Naive B cell (primary cell): ENCODE results near the gene WDR27. TPM values are rescaled to one million over a fixed set of nuclear protein-coding genes. Genes with fewer than 3 reads are reported as not detected.

Source experiments
- ATAC-seq, 2 donors: fragments of 150-1000 bp; cut with Tn5 transposase; 2 replicates each; pipeline ENCODE4 v1.10.0; 2021; ENCODE audit warnings: low read depth in 2 of 2, mild to moderate bottlenecking in 2 of 2, moderate library complexity in 2 of 2
- DNase-seq: peaks from one replicate; pipeline ENCODE4 v3.0.0; 2022
- H3K27ac Mint-ChIP-seq, 6 donors: one replicate each; pipeline ENCODE4 v1.8.0; 2020 to 2022; ENCODE audit warnings: mild to moderate bottlenecking in 6 of 6, mixed read lengths in 6 of 6, moderate library complexity in 5 of 6, inconsistent platforms in 2 of 6
- H3K27me3 Mint-ChIP-seq, 3 donors: one replicate each; pipeline ENCODE4 v1.8.0; 2021 to 2022; ENCODE audit warnings: mixed read lengths in 3 of 3, mild to moderate bottlenecking in 1 of 3
- H3K36me3 Mint-ChIP-seq, 2 donors: one replicate each; pipeline ENCODE4 v1.8.0; 2020 to 2022; ENCODE audit warnings: mixed read lengths in 2 of 2, inconsistent platforms in 1 of 2, mild to moderate bottlenecking in 1 of 2
- H3K4me1 Mint-ChIP-seq, 3 donors: one replicate each; pipeline ENCODE4 v1.8.0; 2020 to 2022; ENCODE audit warnings: mixed read lengths in 3 of 3, inconsistent platforms in 1 of 3, mild to moderate bottlenecking in 1 of 3, moderate library complexity in 1 of 3
- H3K4me3 Mint-ChIP-seq, 8 donors: one replicate each; pipeline ENCODE4 v1.8.0; 2020 to 2022; ENCODE audit warnings: mild to moderate bottlenecking in 8 of 8, mixed read lengths in 8 of 8, moderate library complexity in 8 of 8, inconsistent platforms in 2 of 8
- H3K9me3 Mint-ChIP-seq, 7 donors: one replicate each; pipeline ENCODE4 v1.8.0; 2020 to 2022; ENCODE audit warnings: mixed read lengths in 7 of 7, mild to moderate bottlenecking in 5 of 7, inconsistent platforms in 2 of 7, moderate library complexity in 1 of 7
- polyA plus RNA-seq, 6 donors: library from polyadenylated mRNA; unstranded; fragments of 300-500 nt; fragmentation: Illumina TruSeq; gene quantifications; one replicate each; pipeline ENCODE4 v1.2.3, GENCODE V29; 2021; ENCODE audit warnings: low read depth in 6 of 6

The WDR27 gene
- polyA plus RNA-seq, 6 donors from 2014 or later: 9.9 to 17.8 (median 15.2) TPM

DNA sequence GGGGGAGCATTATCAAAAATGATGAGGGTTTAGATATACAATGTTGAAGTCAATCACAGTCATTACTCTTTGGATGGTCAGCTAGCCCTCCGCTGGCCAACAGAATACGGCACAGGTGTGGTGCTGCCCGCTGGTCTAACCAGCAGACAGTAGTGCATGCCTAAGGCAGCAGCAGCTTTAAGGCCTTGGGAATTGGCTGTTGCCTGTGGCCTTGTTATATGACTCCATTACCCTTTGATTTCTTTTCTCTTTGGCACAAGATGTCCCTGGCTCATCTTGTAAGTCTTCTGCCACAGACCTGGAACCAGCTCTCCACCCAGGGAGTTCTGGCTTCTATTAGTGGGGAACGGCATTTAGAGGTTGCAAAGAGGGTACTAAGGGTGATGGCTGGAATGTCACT is 110.2 kb downstream of the WDR27 start:
- H3K27ac Mint-ChIP-seq: peak overlapping the region; percentile 76 to 97 (median 88)
- peak overlapping the region in 2 of 8 donors; percentile 29 to 71 for H3K4me3 Mint-ChIP-seq
- no peaks in the 10 kb centered on the region for H3K27me3 Mint-ChIP-seq
- no peaks in the 10 kb centered on the region for H3K9me3 Mint-ChIP-seq
- ATAC-seq (no peak), DNase-seq (no peak)
- H3K4me1 Mint-ChIP-seq: peaks cover 31 to 49% (median 43%) of the 10 kb centered on the region in 3 donors
- H3K36me3 Mint-ChIP-seq: peaks cover 0 to 4% of the 10 kb centered on the region in 2 donors

- peaks cover 39 to 57% (median 52%) of the 10 kb centered on the region in 3 donors for H3K4me1 Mint-ChIP-seq
- H3K27me3 Mint-ChIP-seq: no peaks in the 10 kb centered on the region
- H3K9me3 Mint-ChIP-seq: peaks cover 0 to 1% (median 0%) of the 10 kb centered on the region in 7 donors
- H3K27ac Mint-ChIP-seq: peak overlapping the region; percentile 94 to 97 (median 96)
- DNase-seq (no peak), ATAC-seq (no peak)
- H3K36me3 Mint-ChIP-seq: peaks cover 0 to 4% of the 10 kb centered on the region in 2 donors
- peak overlapping the region; percentile 42 to 81 (median 66) for H3K4me3 Mint-ChIP-seq
Measured at GRCh38 chr6:169590376-169590939, 111.4 kb downstream of the WDR27 start.

GRCh38 chr6:169589699-169590257 is 112.1 kb downstream of the WDR27 start:
- Mint-ChIP-seq H3K36me3 (peaks cover 0 to 4% of the 10 kb centered on the region in 2 donors), H3K9me3 (peaks cover 0 to 2% (median 0%) of the 10 kb centered on the region in 7 donors), H3K27ac (peak overlapping the region; percentile 94 to 97 (median 96)), H3K27me3 (no peaks in the 10 kb centered on the region), H3K4me3 (peak overlapping the region; percentile 35 to 81 (median 60)), H3K4me1 (peaks cover 40 to 62% (median 55%) of the 10 kb centered on the region in 3 donors)
- peak; percentile 70 to 75 for ATAC-seq
- peak; percentile 78 for DNase-seq

DNA sequence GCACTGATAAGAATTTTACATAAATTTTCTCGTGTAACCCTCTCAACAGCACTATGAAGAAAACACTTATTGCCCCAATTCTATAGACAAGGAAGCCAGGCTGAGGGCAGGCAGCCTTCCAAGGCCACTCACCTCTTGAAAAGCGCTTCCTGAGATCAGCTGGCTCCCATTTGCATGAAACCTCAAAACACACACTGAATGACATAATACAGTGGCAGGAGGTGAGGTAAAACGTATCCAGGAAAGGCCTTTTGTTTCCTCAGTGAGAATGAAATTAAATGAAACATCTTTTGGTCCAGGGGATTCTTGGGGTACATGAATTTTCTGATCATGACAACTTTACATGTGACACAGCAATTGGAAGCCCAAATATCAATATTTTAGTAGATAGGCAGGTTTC is 112.5 kb downstream of the WDR27 start:
- H3K27ac Mint-ChIP-seq: peak overlapping the region; percentile 94 to 97 (median 96)
- H3K36me3 Mint-ChIP-seq: peaks cover 0 to 4% of the 10 kb centered on the region in 2 donors
- DNase-seq (peak; percentile 77), ATAC-seq (peak; percentile 72 to 75)
- H3K27me3 Mint-ChIP-seq: no peaks in the 10 kb centered on the region
- peaks cover 43 to 67% (median 60%) of the 10 kb centered on the region in 3 donors for H3K4me1 Mint-ChIP-seq
- peak overlapping the region in 6 of 8 donors; percentile 21 to 75 (median 60) for H3K4me3 Mint-ChIP-seq
- peaks cover 0 to 2% (median 0%) of the 10 kb centered on the region in 7 donors for H3K9me3 Mint-ChIP-seq

DNA sequence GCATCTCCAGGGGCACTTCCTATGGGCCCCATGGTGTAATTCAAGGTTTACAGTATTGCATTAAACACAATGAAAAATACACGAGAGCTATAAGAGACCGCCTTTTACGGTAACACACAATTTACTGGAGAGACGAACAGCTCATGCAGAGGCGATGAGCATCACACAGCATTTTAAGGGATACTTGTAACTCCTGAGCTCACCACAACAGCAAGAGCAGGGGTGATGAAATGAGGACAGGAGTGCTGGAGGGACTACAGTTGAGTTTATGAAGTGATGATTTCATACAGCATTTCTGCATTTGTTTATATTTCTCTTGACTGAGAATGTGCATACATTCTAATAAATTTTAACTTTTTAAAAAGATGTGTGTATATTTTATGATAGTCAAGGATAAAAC is 113.9 kb downstream of the WDR27 start:
- Mint-ChIP-seq H3K4me1 (peaks cover 55 to 80% (median 73%) of the 10 kb centered on the region in 3 donors), H3K27ac (peak overlapping the region in 5 of 6 donors; percentile 33 to 87 (median 83)), H3K27me3 (no peaks in the 10 kb centered on the region), H3K36me3 (peaks cover 0 to 4% of the 10 kb centered on the region in 2 donors), H3K9me3 (peaks cover 0 to 2% (median 0%) of the 10 kb centered on the region in 7 donors), H3K4me3 (peak overlapping the region in 3 of 8 donors; percentile 24 to 62 (median 47))
- ATAC-seq: no peak
- DNase-seq: no peak

GRCh38 chr6:169583886-169584541 is 117.8 kb downstream of the WDR27 start:
- no peaks in the 10 kb centered on the region for H3K27me3 Mint-ChIP-seq
- peaks cover 0 to 2% (median 0%) of the 10 kb centered on the region in 7 donors for H3K9me3 Mint-ChIP-seq
- peak overlapping the region; percentile 1 to 90 (median 76) for H3K27ac Mint-ChIP-seq
- H3K4me3 Mint-ChIP-seq: peak overlapping the region; percentile 15 to 77 (median 51)
- DNase-seq: peak; percentile 53
- H3K4me1 Mint-ChIP-seq: peaks cover 41 to 68% (median 59%) of the 10 kb centered on the region in 3 donors
- peak; percentile 96 to 98 for ATAC-seq
- peaks cover 0 to 20% of the 10 kb centered on the region in 2 donors for H3K36me3 Mint-ChIP-seq

- Mint-ChIP-seq H3K27ac (no peak overlapping the region), H3K36me3 (peaks cover 8 to 16% of the 10 kb centered on the region in 2 donors), H3K4me3 (no peak overlapping the region), H3K9me3 (peaks cover 0 to 3% (median 0%) of the 10 kb centered on the region in 7 donors), H3K27me3 (no peaks in the 10 kb centered on the region), H3K4me1 (peaks cover 31 to 43% (median 36%) of the 10 kb centered on the region in 3 donors)
- ATAC-seq (no peak), DNase-seq (no peak)
Measured at GRCh38 chr6:169579407-169580111, 122.3 kb downstream of the WDR27 start.

DNA sequence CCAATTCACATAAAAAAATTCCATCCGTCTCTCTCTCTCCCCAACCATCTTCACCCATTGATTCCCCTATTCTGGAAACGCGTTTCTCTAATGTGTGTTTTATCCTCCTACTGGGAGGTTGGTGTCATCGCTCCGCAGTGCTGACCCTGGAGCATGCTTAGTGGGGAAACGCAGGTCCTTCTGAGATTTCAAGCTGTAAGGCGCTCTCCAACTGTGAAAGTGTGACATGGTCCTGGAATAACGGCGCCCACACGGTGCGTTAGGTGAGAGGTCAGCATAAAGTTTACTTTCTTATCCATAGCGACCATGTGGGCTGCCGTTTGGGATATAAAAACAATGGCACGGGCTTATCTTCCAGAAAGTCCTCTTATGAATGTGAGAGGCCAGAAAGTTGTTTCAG is 123.9 kb downstream of the WDR27 start:
- peak overlapping the region in 2 of 8 donors; percentile 19 to 53 for H3K4me3 Mint-ChIP-seq
- peaks cover 18 to 27% (median 21%) of the 10 kb centered on the region in 3 donors for H3K4me1 Mint-ChIP-seq
- ATAC-seq: no peak
- H3K36me3 Mint-ChIP-seq: peaks cover 8 to 16% of the 10 kb centered on the region in 2 donors
- H3K27ac Mint-ChIP-seq: no peak overlapping the region
- no peaks in the 10 kb centered on the region for H3K27me3 Mint-ChIP-seq
- DNase-seq: no peak
- peaks cover 0 to 3% (median 0%) of the 10 kb centered on the region in 7 donors for H3K9me3 Mint-ChIP-seq

GRCh38 chr6:169577236-169577635 is 124.6 kb downstream of the WDR27 start:
- Mint-ChIP-seq H3K36me3 (peaks cover 8 to 16% of the 10 kb centered on the region in 2 donors), H3K27ac (peak overlapping the region in 1 of 6 donors; percentile 73), H3K4me1 (peaks cover 13 to 21% (median 16%) of the 10 kb centered on the region in 3 donors), H3K4me3 (peak overlapping the region in 2 of 8 donors; percentile 40 to 61), H3K9me3 (peaks cover 0 to 3% (median 0%) of the 10 kb centered on the region in 7 donors), H3K27me3 (no peaks in the 10 kb centered on the region)
- DNase-seq (no peak), ATAC-seq (no peak)

DNA sequence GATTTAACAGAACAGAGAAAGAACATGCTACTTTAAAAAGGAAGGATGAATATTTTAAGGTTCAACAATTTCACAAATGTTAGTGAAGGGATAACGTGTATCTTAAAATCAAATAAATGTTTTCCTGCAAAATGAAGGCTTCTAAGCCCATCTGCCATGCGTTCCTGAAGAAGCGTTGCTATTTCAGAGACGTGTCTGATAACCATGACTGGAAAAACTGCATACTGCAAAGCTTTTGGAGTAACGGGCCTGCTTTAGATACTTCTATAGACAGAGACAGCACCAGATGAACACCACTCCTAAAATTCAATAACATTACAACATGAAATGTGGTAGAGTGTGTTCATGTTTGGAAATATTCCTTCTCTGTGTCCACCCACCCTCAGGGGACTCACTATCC is 126.0 kb downstream of the WDR27 start:
- DNase-seq (no peak), ATAC-seq (no peak)
- Mint-ChIP-seq H3K4me3 (no peak overlapping the region), H3K4me1 (peaks cover 13 to 16% (median 16%) of the 10 kb centered on the region in 3 donors), H3K36me3 (peaks cover 7 to 8% of the 10 kb centered on the region in 2 donors), H3K27me3 (no peaks in the 10 kb centered on the region), H3K9me3 (peaks cover 0 to 3% (median 0%) of the 10 kb centered on the region in 7 donors), H3K27ac (no peak overlapping the region)

- ATAC-seq: no peak
- Mint-ChIP-seq H3K27me3 (no peaks in the 10 kb centered on the region), H3K9me3 (peaks cover 0 to 3% (median 0%) of the 10 kb centered on the region in 7 donors), H3K36me3 (peaks cover 7 to 8% of the 10 kb centered on the region in 2 donors), H3K4me1 (peaks cover 13 to 16% (median 16%) of the 10 kb centered on the region in 3 donors), H3K4me3 (no peak overlapping the region), H3K27ac (peak overlapping the region in 2 of 6 donors; percentile 62 to 95)
- no peak for DNase-seq
Measured at GRCh38 chr6:169575365-169575764, 126.5 kb downstream of the WDR27 start.

- no peak overlapping the region for H3K27ac Mint-ChIP-seq
- H3K4me1 Mint-ChIP-seq: peaks cover 7 to 16% (median 15%) of the 10 kb centered on the region in 3 donors
- no peak for DNase-seq
- no peak overlapping the region for H3K4me3 Mint-ChIP-seq
- H3K36me3 Mint-ChIP-seq: peaks cover 6 to 8% of the 10 kb centered on the region in 2 donors
- H3K27me3 Mint-ChIP-seq: no peaks in the 10 kb centered on the region
- peaks cover 0 to 3% (median 0%) of the 10 kb centered on the region in 7 donors for H3K9me3 Mint-ChIP-seq
- no peak for ATAC-seq
Measured at GRCh38 chr6:169574420-169574819, 127.4 kb downstream of the WDR27 start.

- DNase-seq (no peak), ATAC-seq (no peak)
- Mint-ChIP-seq H3K36me3 (peaks cover 6 to 8% of the 10 kb centered on the region in 2 donors), H3K27ac (no peak overlapping the region), H3K4me3 (peak overlapping the region in 1 of 8 donors; percentile 15), H3K9me3 (peaks cover 0 to 3% (median 0%) of the 10 kb centered on the region in 7 donors), H3K4me1 (peaks cover 5 to 13% (median 10%) of the 10 kb centered on the region in 3 donors), H3K27me3 (no peaks in the 10 kb centered on the region)
Measured at GRCh38 chr6:169573883-169574282, 127.9 kb downstream of the WDR27 start.
